ENCODE measurements around the gene NR3C2.

The NR3C2 gene

DNA sequence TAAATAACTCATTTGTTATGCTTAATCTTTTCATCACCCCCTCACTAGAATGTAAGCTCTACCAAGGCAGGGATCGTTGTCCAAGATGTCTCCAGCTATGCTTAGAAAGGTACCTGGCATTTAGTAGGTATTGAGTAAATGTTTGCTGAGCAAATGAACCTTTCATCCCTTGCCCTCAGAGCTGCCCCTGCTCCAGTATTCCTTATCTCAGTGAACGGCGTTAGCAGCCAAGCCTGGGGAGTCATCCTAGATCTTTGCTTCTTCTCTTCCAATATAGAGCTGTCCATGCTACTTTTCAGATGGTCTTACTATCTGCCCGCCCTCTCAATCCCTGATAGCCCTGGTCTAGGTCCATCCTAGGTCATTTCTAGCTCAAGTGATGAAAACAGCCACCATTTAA, 188.4 kb downstream of the NR3C2 start:
- Histone ChIP-seq H3K9me2 (ENCODE audit: low read depth, low read length) (no peaks in the 10 kb centered on the region), H4K20me1 (ENCODE audit: insufficient read depth, low read length) (no peaks in the 10 kb centered on the region), H3F3A (ENCODE audit: insufficient read depth, low read length) (no peaks in the 10 kb centered on the region), H3K9me3 (ENCODE audit: low read length) (no peaks in the 10 kb centered on the region), H3K4me1 (ENCODE audit: insufficient read depth, low read length, severe bottlenecking) (peaks cover 15% of the 10 kb centered on the region), H3K4me3 (ENCODE audit: low read depth, low read length, poor library complexity, severe bottlenecking) (no peak overlapping the region), H3K36me3 (ENCODE audit: insufficient read depth, low read length) (no peaks in the 10 kb centered on the region), H3K4me2 (ENCODE audit: low read length) (no peak overlapping the region), H3K79me2 (ENCODE audit: insufficient read depth, low read length) (no peaks in the 10 kb centered on the region), H3K9ac (ENCODE audit: low read length) (no peak overlapping the region), H3K27me3 (ENCODE audit: insufficient read depth, low read length) (no peaks in the 10 kb centered on the region), H2AFZ (ENCODE audit: low read length) (no peak overlapping the region), H3K27ac (ENCODE audit: low read depth, low read length, poor library complexity, severe bottlenecking) (no peak overlapping the region)
- TF ChIP-seq, protein P1, sequence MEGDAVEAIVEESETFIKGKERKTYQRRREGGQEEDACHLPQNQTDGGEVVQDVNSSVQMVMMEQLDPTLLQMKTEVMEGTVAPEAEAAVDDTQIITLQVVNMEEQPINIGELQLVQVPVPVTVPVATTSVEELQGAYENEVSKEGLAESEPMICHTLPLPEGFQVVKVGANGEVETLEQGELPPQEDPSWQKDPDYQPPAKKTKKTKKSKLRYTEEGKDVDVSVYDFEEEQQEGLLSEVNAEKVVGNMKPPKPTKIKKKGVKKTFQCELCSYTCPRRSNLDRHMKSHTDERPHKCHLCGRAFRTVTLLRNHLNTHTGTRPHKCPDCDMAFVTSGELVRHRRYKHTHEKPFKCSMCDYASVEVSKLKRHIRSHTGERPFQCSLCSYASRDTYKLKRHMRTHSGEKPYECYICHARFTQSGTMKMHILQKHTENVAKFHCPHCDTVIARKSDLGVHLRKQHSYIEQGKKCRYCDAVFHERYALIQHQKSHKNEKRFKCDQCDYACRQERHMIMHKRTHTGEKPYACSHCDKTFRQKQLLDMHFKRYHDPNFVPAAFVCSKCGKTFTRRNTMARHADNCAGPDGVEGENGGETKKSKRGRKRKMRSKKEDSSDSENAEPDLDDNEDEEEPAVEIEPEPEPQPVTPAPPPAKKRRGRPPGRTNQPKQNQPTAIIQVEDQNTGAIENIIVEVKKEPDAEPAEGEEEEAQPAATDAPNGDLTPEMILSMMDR (IDR thresholded peaks at IDR 0.05; ENCODE audit: low read length) = no peak
- TF ChIP-seq EZH2 (IDR thresholded peaks at IDR 0.05; ENCODE audit: borderline replicate concordance, low read length) = no peak

DNA sequence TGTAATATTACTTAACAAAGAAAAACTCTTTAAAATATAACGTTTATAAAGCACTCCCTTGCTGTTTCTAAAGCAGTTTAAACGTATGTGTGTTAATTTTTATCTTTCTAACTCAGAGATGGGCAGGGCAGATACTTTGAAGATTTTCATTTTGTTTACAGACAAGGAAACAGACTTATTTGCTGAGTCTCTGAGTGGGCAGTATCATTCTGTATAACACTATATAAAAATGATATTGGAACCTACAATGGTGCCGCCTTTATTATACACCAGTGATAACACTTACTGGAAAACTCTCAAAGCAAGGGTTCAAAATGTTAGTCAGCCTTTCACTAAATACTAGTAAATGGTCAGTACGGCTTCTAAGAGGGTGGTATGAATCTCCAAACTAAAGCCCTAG, 193.4 kb downstream of the NR3C2 start:
- no peak overlapping the region for H3K9ac ChIP-seq (ENCODE audit: low read length)
- H2AFZ ChIP-seq (ENCODE audit: low read length) = no peak overlapping the region
- H3K27me3 ChIP-seq (ENCODE audit: insufficient read depth, low read length) = no peaks in the 10 kb centered on the region
- peaks cover 35% of the 10 kb centered on the region for H3K4me1 ChIP-seq (ENCODE audit: insufficient read depth, low read length, severe bottlenecking)
- H3K4me3 ChIP-seq (ENCODE audit: low read depth, low read length, poor library complexity, severe bottlenecking) = no peak overlapping the region
- H3K36me3 ChIP-seq (ENCODE audit: insufficient read depth, low read length) = no peaks in the 10 kb centered on the region
- no peak overlapping the region for H3K27ac ChIP-seq (ENCODE audit: low read depth, low read length, poor library complexity, severe bottlenecking)
- H3K79me2 ChIP-seq (ENCODE audit: insufficient read depth, low read length) = no peaks in the 10 kb centered on the region
- TF ChIP-seq EZH2 (IDR thresholded peaks at IDR 0.05; ENCODE audit: borderline replicate concordance, low read length) = no peak
- no peak overlapping the region for H3K4me2 ChIP-seq (ENCODE audit: low read length)
- no peaks in the 10 kb centered on the region for H3F3A ChIP-seq (ENCODE audit: insufficient read depth, low read length)
- H3K9me2 ChIP-seq (ENCODE audit: low read depth, low read length) = no peaks in the 10 kb centered on the region
- no peaks in the 10 kb centered on the region for H3K9me3 ChIP-seq (ENCODE audit: low read length)
- H4K20me1 ChIP-seq (ENCODE audit: insufficient read depth, low read length) = no peaks in the 10 kb centered on the region

DNA sequence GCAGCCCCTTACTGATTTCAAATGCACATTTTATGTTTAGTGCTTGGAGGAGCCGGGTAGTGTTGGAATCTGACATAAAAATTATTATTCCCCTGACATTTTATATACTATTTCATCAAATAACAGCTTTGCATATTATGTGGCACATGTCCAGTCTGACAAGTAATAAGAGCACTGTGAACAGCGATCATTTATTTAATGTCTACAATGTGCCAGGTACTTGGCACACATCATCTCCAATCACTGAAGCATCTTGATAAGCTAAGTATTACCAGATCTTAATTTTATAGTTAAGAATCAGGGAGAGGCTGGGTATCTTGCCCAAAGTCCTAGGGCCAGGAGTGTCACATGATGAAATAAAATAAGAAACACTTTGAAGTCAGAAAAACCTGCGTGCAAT, 197.2 kb downstream of the NR3C2 start:
- Histone ChIP-seq H3K27ac (ENCODE audit: low read depth, low read length, poor library complexity, severe bottlenecking) (no peak overlapping the region), H3K36me3 (ENCODE audit: insufficient read depth, low read length) (no peaks in the 10 kb centered on the region), H3K9me3 (ENCODE audit: low read length) (no peaks in the 10 kb centered on the region), H3K4me3 (ENCODE audit: low read depth, low read length, poor library complexity, severe bottlenecking) (no peak overlapping the region), H4K20me1 (ENCODE audit: insufficient read depth, low read length) (no peaks in the 10 kb centered on the region), H3K4me2 (ENCODE audit: low read length) (no peak overlapping the region), H3K4me1 (ENCODE audit: insufficient read depth, low read length, severe bottlenecking) (peaks cover 33% of the 10 kb centered on the region), H2AFZ (ENCODE audit: low read length) (no peak overlapping the region), H3K9ac (ENCODE audit: low read length) (no peak overlapping the region), H3F3A (ENCODE audit: insufficient read depth, low read length) (no peaks in the 10 kb centered on the region), H3K9me2 (ENCODE audit: low read depth, low read length) (no peaks in the 10 kb centered on the region), H3K79me2 (ENCODE audit: insufficient read depth, low read length) (no peaks in the 10 kb centered on the region), H3K27me3 (ENCODE audit: insufficient read depth, low read length) (no peaks in the 10 kb centered on the region)
- TF ChIP-seq, protein P1 (IDR thresholded peaks at IDR 0.05; ENCODE audit: low read length) = no peak

DNA sequence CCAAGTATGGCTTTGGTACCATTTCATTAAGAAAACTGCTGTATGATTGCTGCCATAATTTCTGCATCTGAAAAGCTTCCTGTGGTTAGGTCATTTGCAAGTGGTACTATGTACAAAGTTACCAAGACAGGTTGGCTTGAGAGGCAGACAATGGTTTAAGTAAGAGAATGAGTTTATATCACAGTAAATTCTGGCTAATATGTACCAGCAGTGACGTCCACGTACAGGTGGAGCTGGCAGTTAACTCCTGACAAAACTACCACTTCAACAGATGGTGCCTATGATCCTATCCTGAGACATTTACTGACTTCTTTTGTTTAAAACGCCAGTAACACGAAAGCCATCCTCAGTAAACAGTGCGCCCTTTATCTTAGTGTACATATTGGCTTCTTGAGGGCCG, 198.4 kb downstream of the NR3C2 start:
- Histone ChIP-seq H4K20me1 (ENCODE audit: insufficient read depth, low read length) (no peaks in the 10 kb centered on the region), H3K4me3 (ENCODE audit: low read depth, low read length, poor library complexity, severe bottlenecking) (no peak overlapping the region), H3F3A (ENCODE audit: insufficient read depth, low read length) (no peaks in the 10 kb centered on the region), H3K36me3 (ENCODE audit: insufficient read depth, low read length) (no peaks in the 10 kb centered on the region), H3K9me2 (ENCODE audit: low read depth, low read length) (no peaks in the 10 kb centered on the region), H3K27me3 (ENCODE audit: insufficient read depth, low read length) (no peaks in the 10 kb centered on the region), H3K79me2 (ENCODE audit: insufficient read depth, low read length) (no peaks in the 10 kb centered on the region), H3K9me3 (ENCODE audit: low read length) (no peaks in the 10 kb centered on the region), H2AFZ (ENCODE audit: low read length) (no peak overlapping the region), H3K4me2 (ENCODE audit: low read length) (no peak overlapping the region), H3K9ac (ENCODE audit: low read length) (no peak overlapping the region), H3K27ac (ENCODE audit: low read depth, low read length, poor library complexity, severe bottlenecking) (no peak overlapping the region), H3K4me1 (ENCODE audit: insufficient read depth, low read length, severe bottlenecking) (peaks cover 30% of the 10 kb centered on the region)
- TF ChIP-seq, protein P1 (IDR thresholded peaks at IDR 0.05; ENCODE audit: low read length) = no peak
- TF ChIP-seq EZH2 (IDR thresholded peaks at IDR 0.05; ENCODE audit: borderline replicate concordance, low read length) = no peak

All from OCI-LY1 (cell line).